H1 (cell line): ENCODE measurements around the gene PNPLA1. TPM values are rescaled to one million over a fixed set of nuclear protein-coding genes. Genes with fewer than 3 reads are reported as not detected.

Experiments used
- ATF2 ChIP-seq: IDR thresholded peaks from 2 replicates; pipeline ENCODE4 v1.6.1; 2012; ENCODE audit warnings: low read length, inconsistent platforms
- MAX ChIP-seq: IDR thresholded peaks from 2 replicates; pipeline ENCODE4 v1.6.1; 2012; ENCODE audit warnings: inconsistent platforms
- polyA plus RNA-seq, 7 experiments: library from polyadenylated mRNA; depleted of rRNA in 3 of 7; stranded (reverse) in 5 of 7; unstranded in 2 of 7; fragments of >200 nt in 5 of 7; fragments of 200-250 nt in 2 of 7; gene quantifications; 1 replicate in 5 of 7; 2 replicates in 1 of 7; 4 replicates in 1 of 7; pipeline versions ENCODE4 v1.2.1 to v1.2.3, GENCODE V29; 2011 to 2013; ENCODE audit warnings: missing spikeins in 2 of 7, mixed read lengths in 2 of 7
- total RNA-seq: library from RNA; stranded (reverse); fragmentation: NEBNext Ultra II Directional; extraction: Animal tissue kit (Norgen Biotek cat#: 25700); gene quantifications from 2 replicates; pipeline ENCODE4 v1.2.1, GENCODE V29; 2021

Gene PNPLA1
- total and polyA plus RNA-seq, 2 of the 8 experiments (the other 6 are each of a cell fraction or from before 2014, with no cell fraction given) = not detected

- no peak for TF ChIP-seq ATF2
- peak; percentile 42; the same call in 1 of the 2 replicates for TF ChIP-seq MAX
Observed at GRCh38 chr6:36350681-36351571, 81.1 kb downstream of the PNPLA1 start (continued).
